Retinal pigment epithelial cell (primary cell): ENCODE data around the gene HSD17B10.
A peak's percentile ranks its signal among the peaks of the same experiment; 100 is the strongest.

Experiments used
- DNase-seq: peaks from one replicate; pipeline ENCODE4 v3.0.0-alpha.2; 2010; ENCODE audit warnings: low read depth
- H3K4me3 ChIP-seq: 2 replicates; pipeline ENCODE4 v1.5.1; 2011; ENCODE audit warnings: mild to moderate bottlenecking, low read length, control low read depth, moderate library complexity
- CTCF ChIP-seq: conservative IDR thresholded peaks from 2 replicates; pipeline ENCODE4 v1.5.1; 2011; ENCODE audit warnings: low read depth, low read length, control low read depth, inconsistent platforms

The HSD17B10 gene

GRCh38 chrX:53433651-53434639, at the start of gene HSD17B10:
TSS of gene HSD17B10 (minus strand) at chrX:53434370. CDS start at chrX:53434345, 25 bp downstream.
- H3K4me3 ChIP-seq, result peak within 1 kb of the TSS; percentile 85
- no peak for TF ChIP-seq CTCF
- DNase-seq, result no peak

GRCh38 chrX:53483416-53483815, 49.2 kb upstream of the HSD17B10 start:
- DNase-seq, result no peak
- no peak overlapping the region for H3K4me3 ChIP-seq
- TF ChIP-seq CTCF, result no peak

- H3K4me3 ChIP-seq, result no peak overlapping the region
Observed at GRCh38 chrX:53481816-53482465, 47.8 kb upstream of the HSD17B10 start.

GRCh38 chrX:53481093-53481492, 46.9 kb upstream of the HSD17B10 start:
- no peak for DNase-seq
- no peak overlapping the region for H3K4me3 ChIP-seq
- peak; percentile 45 for TF ChIP-seq CTCF

More at GRCh38 chrX:53481816-53482465, 47.8 kb upstream of the HSD17B10 start:
- TF ChIP-seq CTCF, result peak; percentile 89
- DNase-seq, result no peak

GRCh38 chrX:53479301-53479700, 45.1 kb upstream of the HSD17B10 start:
- H3K4me3 ChIP-seq, result no peak overlapping the region
- no peak for DNase-seq

GRCh38 chrX:53476371-53476770, 42.2 kb upstream of the HSD17B10 start:
- DNase-seq, result no peak
- no peak for TF ChIP-seq CTCF
- no peak overlapping the region for H3K4me3 ChIP-seq

More at GRCh38 chrX:53479301-53479700, 45.1 kb upstream of the HSD17B10 start:
- no peak for TF ChIP-seq CTCF
